Transverse colon (tissue), 4 donors: ENCODE measurements around the gene BCL11A. TPM values are rescaled to one million over a fixed set of nuclear protein-coding genes. Genes with fewer than 3 reads are reported as not detected.

Source experiments
- DNase-seq: peaks from one replicate; pipeline ENCODE4 v3.0.0-alpha.2; 2019
- H3K27ac ChIP-seq, 4 donors: fragments of 200-600 bp; sonication (generic); 2 replicates each; pipeline ENCODE4 v1.5.1; 2016 to 2018; ENCODE audit warnings: inconsistent platforms in 4 of 4
- H3K27me3 ChIP-seq: fragments of 200-600 bp; sonication (generic); 2 replicates; pipeline ENCODE4 v1.5.1; 2017; ENCODE audit warnings: inconsistent platforms
- H3K36me3 ChIP-seq, 4 donors: fragments of 200-600 bp; sonication (generic); 2 replicates each; pipeline ENCODE4 v1.5.1; 2017 to 2019; ENCODE audit warnings: inconsistent platforms in 4 of 4
- H3K4me1 ChIP-seq, 4 donors: fragments of 200-600 bp; sonication (generic); 2 replicates each; pipeline ENCODE4 v1.5.1; 2017 to 2020; ENCODE audit warnings: inconsistent platforms in 4 of 4
- H3K4me3 ChIP-seq, 4 donors: fragments of 200-600 bp; sonication (generic); 1 replicate in 1 of 4; 2 replicates in 3 of 4; pipeline versions ENCODE4 v1.5.1 to v1.6.1; 2017 to 2019; ENCODE audit warnings: inconsistent platforms in 4 of 4
- H3K9me3 ChIP-seq, 2 donors: fragments of 200-600 bp; sonication (generic); 2 replicates each; pipeline ENCODE4 v1.5.1; 2017 to 2019; ENCODE audit warnings: inconsistent platforms in 2 of 2
- EP300 ChIP-seq: sonication (generic); formaldehyde crosslinking; IDR thresholded peaks from one replicate; pipeline ENCODE4 v1.6.1; 2017; ENCODE audit warnings: antibody characterized with exemption, low read depth
- POLR2A ChIP-seq: fragments of 450-650 bp; IDR thresholded peaks from one replicate; pipeline ENCODE4 v1.6.1; 2016; ENCODE audit warnings: antibody characterized with exemption, mild to moderate bottlenecking, moderate library complexity
- POLR2AphosphoS5 ChIP-seq, 3 donors: sonication (generic); formaldehyde crosslinking; IDR thresholded peaks; one replicate each; pipeline ENCODE4 v1.6.1; 2016; ENCODE audit warnings: antibody characterized with exemption in 3 of 3
- WGBS, 2 donors: methylation state at CpG; one replicate each; pipeline ENCODE4 v1.1.5; 2018; ENCODE audit warnings: low coverage in 1 of 2; 5-methylcytosine and 5-hydroxymethylcytosine counted together
- in situ Hi-C, 4 donors: fragments of 200-750 bp; cut with MboI; loops; one replicate each; pipeline versions ENCODE4 v1.15.0 to v1.15.1; 2017; ENCODE audit warnings: low sequenced_read_pairs in 3 of 4, low pct_ligation_motif_present in 1 of 4, low pct_unique_long_range_greater_than_20kb in 1 of 4
- intact Hi-C: fragments of 100-400 bp; cut with DNase I; formaldehyde crosslinking; loops from one replicate; pipeline ENCODE4 v1.15.1; 2023; ENCODE audit warnings: low total_unique reads
- total RNA-seq, 4 donors: library from RNA; depleted of rRNA; stranded (reverse); fragments of >200 nt; gene quantifications; one replicate each; pipeline ENCODE4 v1.1.0, GENCODE V29; 2016
- TF ChIP-seq, protein P1 (sequence below), 5 experiments: fragments of 200-600 bp in 3 of 5; fragments of 450-650 bp in 2 of 5; sonication (generic) in 3 of 5; IDR thresholded peaks; 1 replicate in 2 of 5; 2 replicates in 3 of 5; pipeline ENCODE4 v1.5.1; 2016 to 2017; ENCODE audit warnings: antibody characterized with exemption in 5 of 5, inconsistent platforms in 3 of 5, mild to moderate bottlenecking in 2 of 5, moderate library complexity in 1 of 5

BCL11A gene
- total RNA-seq, 4 donors from 2014 or later = 11.3 to 38.1 (median 19.9) TPM

DNA sequence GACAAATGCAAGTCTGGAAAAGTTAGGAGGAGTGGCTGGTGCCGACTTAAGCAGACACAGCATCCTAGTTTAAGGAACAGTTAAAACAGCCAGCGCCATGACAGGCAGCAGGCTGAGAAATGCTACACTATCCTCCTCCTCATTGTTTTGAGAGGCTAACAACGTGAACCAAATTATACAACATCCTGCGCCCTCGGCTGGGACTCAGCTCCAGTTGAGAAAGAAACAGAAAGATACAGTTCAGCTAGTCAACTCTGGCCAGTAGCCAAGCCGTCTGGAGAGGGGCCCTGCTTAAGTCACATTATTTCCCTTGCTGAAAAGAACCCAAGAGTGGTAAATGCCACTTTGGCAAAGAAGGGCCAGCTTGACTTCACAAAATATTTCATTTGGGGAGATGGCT, 90.2 kb downstream of the BCL11A start:
- peak overlapping the region in 3 of 4 donors; percentile 2 to 17 (median 15) for H3K27ac ChIP-seq
- H3K9me3 ChIP-seq = no peaks in the 10 kb centered on the region
- intact Hi-C loops = no loop called here
- H3K27me3 ChIP-seq = no peaks in the 10 kb centered on the region
- 67 to 100% methylated on average over 1 to 6 of the region's 6 CpGs for WGBS, 2 donors
- no peaks in the 10 kb centered on the region for H3K36me3 ChIP-seq
- no peak for DNase-seq
- in situ Hi-C loops = no loop called here
- no peak for TF ChIP-seq POLR2A
- no peak for TF ChIP-seq POLR2AphosphoS5 (IDR thresholded peaks at IDR 0.05)
- TF ChIP-seq, protein P1, sequence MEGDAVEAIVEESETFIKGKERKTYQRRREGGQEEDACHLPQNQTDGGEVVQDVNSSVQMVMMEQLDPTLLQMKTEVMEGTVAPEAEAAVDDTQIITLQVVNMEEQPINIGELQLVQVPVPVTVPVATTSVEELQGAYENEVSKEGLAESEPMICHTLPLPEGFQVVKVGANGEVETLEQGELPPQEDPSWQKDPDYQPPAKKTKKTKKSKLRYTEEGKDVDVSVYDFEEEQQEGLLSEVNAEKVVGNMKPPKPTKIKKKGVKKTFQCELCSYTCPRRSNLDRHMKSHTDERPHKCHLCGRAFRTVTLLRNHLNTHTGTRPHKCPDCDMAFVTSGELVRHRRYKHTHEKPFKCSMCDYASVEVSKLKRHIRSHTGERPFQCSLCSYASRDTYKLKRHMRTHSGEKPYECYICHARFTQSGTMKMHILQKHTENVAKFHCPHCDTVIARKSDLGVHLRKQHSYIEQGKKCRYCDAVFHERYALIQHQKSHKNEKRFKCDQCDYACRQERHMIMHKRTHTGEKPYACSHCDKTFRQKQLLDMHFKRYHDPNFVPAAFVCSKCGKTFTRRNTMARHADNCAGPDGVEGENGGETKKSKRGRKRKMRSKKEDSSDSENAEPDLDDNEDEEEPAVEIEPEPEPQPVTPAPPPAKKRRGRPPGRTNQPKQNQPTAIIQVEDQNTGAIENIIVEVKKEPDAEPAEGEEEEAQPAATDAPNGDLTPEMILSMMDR (IDR thresholded peaks at IDR 0.05) = no peak
- no peak for TF ChIP-seq EP300
- H3K4me1 ChIP-seq = no peaks in the 10 kb centered on the region
- H3K4me3 ChIP-seq = no peak overlapping the region

DNA sequence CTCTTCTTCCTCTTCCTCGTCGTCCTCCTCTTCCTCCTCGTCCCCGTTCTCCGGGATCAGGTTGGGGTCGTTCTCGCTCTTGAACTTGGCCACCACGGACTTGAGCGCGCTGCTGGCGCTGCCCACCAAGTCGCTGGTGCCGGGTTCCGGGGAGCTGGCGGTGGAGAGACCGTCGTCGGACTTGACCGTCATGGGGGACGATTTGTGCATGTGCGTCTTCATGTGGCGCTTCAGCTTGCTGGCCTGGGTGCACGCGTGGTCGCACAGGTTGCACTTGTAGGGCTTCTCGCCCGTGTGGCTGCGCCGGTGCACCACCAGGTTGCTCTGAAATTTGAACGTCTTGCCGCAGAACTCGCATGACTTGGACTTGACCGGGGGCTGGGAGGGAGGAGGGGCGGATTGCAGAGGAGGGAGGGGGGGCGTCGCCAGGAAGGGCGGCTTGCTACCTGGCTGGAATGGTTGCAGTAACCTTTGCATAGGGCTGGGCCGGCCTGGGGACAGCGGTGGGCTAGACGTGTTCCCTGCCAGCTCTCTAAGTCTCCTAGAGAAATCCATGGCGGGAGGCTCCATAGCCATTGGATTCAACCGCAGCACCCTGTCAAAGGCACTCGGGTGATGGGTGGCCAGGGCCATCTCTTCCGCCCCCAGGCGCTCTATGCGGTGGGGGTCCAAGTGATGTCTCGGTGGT, 91.9 kb downstream of the BCL11A start:
- intact Hi-C loops = no loop called here
- TF ChIP-seq, protein P1 (IDR thresholded peaks at IDR 0.05) = no peak
- TF ChIP-seq POLR2AphosphoS5 (IDR thresholded peaks at IDR 0.05) (no peak), POLR2A (no peak), EP300 (no peak)
- Histone ChIP-seq H3K36me3 (no peaks in the 10 kb centered on the region), H3K4me3 (no peak overlapping the region), H3K27me3 (no peaks in the 10 kb centered on the region), H3K9me3 (no peaks in the 10 kb centered on the region), H3K27ac (no peak overlapping the region), H3K4me1 (no peaks in the 10 kb centered on the region)
- in situ Hi-C loops = no loop called here
- 95 to 100% methylated on average over 1 to 43 of the region's 47 CpGs for WGBS, 2 donors
- no peak for DNase-seq

DNA sequence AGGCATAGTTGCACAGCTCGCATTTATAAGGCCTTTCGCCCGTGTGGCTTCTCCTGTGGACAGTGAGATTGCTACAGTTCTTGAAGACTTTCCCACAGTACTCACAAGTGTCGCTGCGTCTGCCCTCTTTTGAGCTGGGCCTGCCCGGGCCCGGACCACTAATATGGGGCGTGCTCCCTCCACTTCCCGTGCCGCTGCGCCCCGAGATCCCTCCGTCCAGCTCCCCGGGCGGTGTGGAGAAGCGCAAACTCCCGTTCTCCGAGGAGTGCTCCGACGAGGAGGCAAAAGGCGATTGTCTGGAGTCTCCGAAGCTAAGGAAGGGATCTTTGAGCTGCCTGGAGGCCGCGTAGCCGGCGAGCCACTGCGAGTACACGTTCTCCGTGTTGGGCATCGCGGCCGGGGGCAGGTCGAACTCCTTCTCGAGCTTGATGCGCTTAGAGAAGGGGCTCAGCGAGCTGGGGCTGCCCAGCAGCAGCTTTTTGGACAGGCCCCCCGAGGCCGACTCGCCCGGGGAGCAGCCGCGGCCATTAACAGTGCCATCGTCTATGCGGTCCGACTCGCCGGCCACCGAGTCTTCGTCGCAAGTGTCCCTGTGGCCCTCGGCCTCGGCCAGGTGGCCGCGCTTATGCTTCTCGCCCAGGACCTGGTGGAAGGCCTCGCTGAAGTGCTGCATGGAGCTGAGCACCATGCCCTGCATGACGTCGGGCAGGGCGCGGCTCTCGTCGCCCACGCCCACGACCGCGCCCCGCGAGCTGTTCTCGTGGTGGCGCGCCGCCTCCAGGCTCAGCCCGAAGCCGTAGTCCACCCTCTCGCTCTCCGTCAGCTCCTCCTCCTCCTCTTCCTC, 92.7 kb downstream of the BCL11A start:
- in situ Hi-C loops = no loop called here
- H3K4me3 ChIP-seq = no peak overlapping the region

DNA sequence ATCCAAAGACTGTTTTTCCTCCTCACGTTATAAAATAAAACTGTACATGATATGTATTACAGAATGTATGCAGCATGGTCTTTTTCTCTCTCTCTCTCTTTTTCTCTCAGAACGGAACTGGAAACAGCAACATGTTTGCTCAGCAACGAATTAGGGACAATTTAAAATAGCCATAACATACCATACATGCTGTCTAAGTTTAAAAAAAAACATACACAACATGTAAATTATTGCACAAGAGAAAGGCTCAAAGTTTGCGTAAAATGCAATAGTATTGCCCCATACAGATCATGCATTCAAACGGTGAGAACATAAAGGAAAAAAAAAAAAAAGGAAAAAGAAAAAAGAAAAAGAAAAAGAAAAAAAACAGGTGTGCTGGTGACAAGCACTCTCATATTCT, 93.6 kb downstream of the BCL11A start:
- DNase-seq = no peak
- intact Hi-C loops = no loop called here

More for the DNA sequence above, 92.7 kb downstream of the BCL11A start:
- intact Hi-C loops = no loop called here
- no peaks in the 10 kb centered on the region for H3K9me3 ChIP-seq
- no peaks in the 10 kb centered on the region for H3K27me3 ChIP-seq
- WGBS, 2 donors = 95% methylated on average over 75 of the region's 76 CpGs; no CpG with 5 or more reads in 1 of the 2 donors
- H3K36me3 ChIP-seq = no peaks in the 10 kb centered on the region
- DNase-seq = no peak
- TF ChIP-seq EP300 = no peak
- TF ChIP-seq POLR2A = no peak
- TF ChIP-seq POLR2AphosphoS5 (IDR thresholded peaks at IDR 0.05) = no peak
- TF ChIP-seq, protein P1 (IDR thresholded peaks at IDR 0.05) = no peak
- H3K27ac ChIP-seq = no peak overlapping the region
- no peaks in the 10 kb centered on the region for H3K4me1 ChIP-seq

More for the DNA sequence above, 93.6 kb downstream of the BCL11A start:
- Histone ChIP-seq H3K4me1 (no peaks in the 10 kb centered on the region), H3K4me3 (no peak overlapping the region), H3K27me3 (no peaks in the 10 kb centered on the region), H3K27ac (no peak overlapping the region), H3K36me3 (no peaks in the 10 kb centered on the region), H3K9me3 (no peaks in the 10 kb centered on the region)
- TF ChIP-seq POLR2AphosphoS5 (IDR thresholded peaks at IDR 0.05) (no peak), EP300 (no peak)
- TF ChIP-seq, protein P1 (IDR thresholded peaks at IDR 0.05) = no peak
- in situ Hi-C loops = no loop called here
- WGBS, 2 donors = 56 to 59% methylated on average over 5 of the region's 5 CpGs
